Posterior cingulate gyrus (tissue), 11 donors: ENCODE measurements around the gene TTC21B.

ENCODE experiments used
- DNase-seq, 10 donors: peaks; one replicate each; pipeline versions ENCODE4 v3.0.0 to v3.0.0-alpha.2; 2020 to 2021; ENCODE audit warnings: mixed read lengths in 3 of 10
- intact Hi-C: fragments of 100-400 bp; cut with DNase I; formaldehyde crosslinking; loops from one replicate; pipeline ENCODE4 v1.15.1; 2023

The TTC21B gene

GRCh38 chr2:165927774-165928173 is 25.8 kb downstream of the TTC21B start:
- DNase-seq: no peak
- intact Hi-C loops: no loop called here

- intact Hi-C loops: no loop called here
- DNase-seq: no peak
These were observed 26.2 kb downstream of the TTC21B start for GRCh38 chr2:165927353-165927752.

- intact Hi-C loops: no loop called here
- DNase-seq: no peak
These were observed 28.6 kb downstream of the TTC21B start for GRCh38 chr2:165924946-165925345.

GRCh38 chr2:165920748-165921147 is 32.8 kb downstream of the TTC21B start:
- no peak for DNase-seq
- intact Hi-C loops: no loop called here

- intact Hi-C loops: no loop called here
- no peak for DNase-seq
These were observed 39.9 kb downstream of the TTC21B start for GRCh38 chr2:165913636-165914035.

GRCh38 chr2:165911981-165912380 is 41.6 kb downstream of the TTC21B start:
- intact Hi-C loops: no loop called here
- no peak for DNase-seq

- DNase-seq: no peak
- intact Hi-C loops: no loop called here
These were observed 42.3 kb downstream of the TTC21B start for GRCh38 chr2:165911231-165911630.

- intact Hi-C loops: no loop called here
- DNase-seq: no peak
These were observed 44.1 kb downstream of the TTC21B start for GRCh38 chr2:165909466-165909865.

GRCh38 chr2:165905854-165906253 is 47.7 kb downstream of the TTC21B start:
- intact Hi-C loops: no loop called here

GRCh38 chr2:165905269-165905668 is 48.3 kb downstream of the TTC21B start:
- intact Hi-C loops: no loop called here
- DNase-seq: no peak

More at GRCh38 chr2:165905854-165906253, 47.7 kb downstream of the TTC21B start:
- DNase-seq: no peak

GRCh38 chr2:165904432-165904831 is 49.1 kb downstream of the TTC21B start:
- no peak for DNase-seq
- intact Hi-C loops: no loop called here

- intact Hi-C loops: no loop called here
- no peak for DNase-seq
These were observed 50.2 kb downstream of the TTC21B start for GRCh38 chr2:165903406-165903805.

- DNase-seq: no peak
- intact Hi-C loops: no loop called here
These were observed 50.6 kb downstream of the TTC21B start for GRCh38 chr2:165902934-165903333.

GRCh38 chr2:165901620-165902298 is 51.8 kb downstream of the TTC21B start:
- DNase-seq: no peak
- intact Hi-C loops: no loop called here

GRCh38 chr2:165899311-165899710 is 54.3 kb downstream of the TTC21B start:
- no peak for DNase-seq
- intact Hi-C loops: no loop called here

- no peak for DNase-seq
- intact Hi-C loops: no loop called here
These were observed 55.2 kb downstream of the TTC21B start for GRCh38 chr2:165898381-165898780.

- DNase-seq: no peak
- intact Hi-C loops: no loop called here
These were observed 55.9 kb downstream of the TTC21B start for GRCh38 chr2:165897726-165898125.

GRCh38 chr2:165897074-165897473 is 56.5 kb downstream of the TTC21B start:
- DNase-seq: no peak
- intact Hi-C loops: no loop called here

- no peak for DNase-seq
- intact Hi-C loops: no loop called here
These were observed 57.6 kb downstream of the TTC21B start for GRCh38 chr2:165895974-165896373.

GRCh38 chr2:165893556-165893955 is 60.0 kb downstream of the TTC21B start:
- intact Hi-C loops: no loop called here

GRCh38 chr2:165892526-165892925 is 61.0 kb downstream of the TTC21B start:
- intact Hi-C loops: no loop called here
- DNase-seq: no peak

More at GRCh38 chr2:165893556-165893955, 60.0 kb downstream of the TTC21B start:
- DNase-seq: no peak

GRCh38 chr2:165891943-165892342 is 61.6 kb downstream of the TTC21B start:
- no peak for DNase-seq
- intact Hi-C loops: no loop called here

- no peak for DNase-seq
- intact Hi-C loops: no loop called here
These were observed 62.2 kb downstream of the TTC21B start for GRCh38 chr2:165891345-165891744.
